ENCODE measurements around the gene MYBPH. TPM values are rescaled to one million over a fixed set of nuclear protein-coding genes. Genes with fewer than 3 reads are reported as not detected.

The MYBPH gene
- total RNA-seq, 2 donors from 2014 or later: not detected

DNA sequence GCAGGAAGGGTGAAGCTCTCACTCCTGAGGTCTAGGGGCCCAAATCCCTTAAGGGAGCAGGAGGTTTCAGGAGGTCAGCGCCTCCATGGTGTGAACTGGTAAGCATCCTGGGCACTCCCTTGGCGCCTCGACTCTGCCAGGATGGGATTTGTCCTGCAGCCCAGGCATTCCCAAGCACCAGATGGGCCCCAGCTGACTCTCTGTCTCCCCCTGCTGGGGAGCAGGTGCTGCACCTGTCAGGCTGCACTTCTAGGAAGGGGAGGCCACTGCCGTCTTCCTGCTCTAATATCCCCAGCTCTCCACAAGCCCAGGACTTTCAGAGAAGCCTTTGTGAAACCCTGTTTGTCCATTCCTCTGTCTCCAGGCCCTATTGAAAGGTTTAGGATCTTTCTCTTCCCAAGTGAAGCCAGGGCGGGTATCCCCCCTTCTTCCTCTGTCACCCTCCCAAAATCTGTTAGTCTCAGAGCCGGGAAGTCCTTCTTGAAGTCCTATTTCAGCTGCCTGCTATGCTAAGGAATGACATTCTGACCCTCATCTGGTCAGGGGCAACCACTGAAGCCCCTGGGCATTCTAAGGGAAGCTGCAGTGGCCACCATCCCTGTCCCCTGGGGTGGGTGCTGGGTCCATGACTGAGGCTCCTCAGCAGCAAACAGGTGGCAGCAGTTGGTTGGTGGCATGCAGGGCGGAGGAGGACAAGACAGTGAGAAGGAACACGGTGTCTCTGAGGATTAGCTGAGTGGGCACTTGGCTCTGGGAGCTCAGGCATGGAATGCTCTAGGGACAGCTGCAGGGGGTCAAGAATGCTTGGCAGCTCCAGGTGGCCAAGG, 3.2 kb downstream of the MYBPH start:
- no peaks in the 10 kb centered on the region for H3K9me3 ChIP-seq (ENCODE audit: control insufficient read depth, low read length, poor library complexity, severe bottlenecking)
- peak in 1 of 3 donors; percentile 27 for DNase-seq
- ATAC-seq: peak; percentile 50
- Mint-ChIP-seq H3K36me3 (ENCODE audit: low read depth) (no peaks in the 10 kb centered on the region), H3K4me3 (no peak overlapping the region), H3K27ac (no peak overlapping the region), H3K27me3 (peaks cover 17% of the 10 kb centered on the region), H3K4me1 (peaks cover 3% of the 10 kb centered on the region)

DNA sequence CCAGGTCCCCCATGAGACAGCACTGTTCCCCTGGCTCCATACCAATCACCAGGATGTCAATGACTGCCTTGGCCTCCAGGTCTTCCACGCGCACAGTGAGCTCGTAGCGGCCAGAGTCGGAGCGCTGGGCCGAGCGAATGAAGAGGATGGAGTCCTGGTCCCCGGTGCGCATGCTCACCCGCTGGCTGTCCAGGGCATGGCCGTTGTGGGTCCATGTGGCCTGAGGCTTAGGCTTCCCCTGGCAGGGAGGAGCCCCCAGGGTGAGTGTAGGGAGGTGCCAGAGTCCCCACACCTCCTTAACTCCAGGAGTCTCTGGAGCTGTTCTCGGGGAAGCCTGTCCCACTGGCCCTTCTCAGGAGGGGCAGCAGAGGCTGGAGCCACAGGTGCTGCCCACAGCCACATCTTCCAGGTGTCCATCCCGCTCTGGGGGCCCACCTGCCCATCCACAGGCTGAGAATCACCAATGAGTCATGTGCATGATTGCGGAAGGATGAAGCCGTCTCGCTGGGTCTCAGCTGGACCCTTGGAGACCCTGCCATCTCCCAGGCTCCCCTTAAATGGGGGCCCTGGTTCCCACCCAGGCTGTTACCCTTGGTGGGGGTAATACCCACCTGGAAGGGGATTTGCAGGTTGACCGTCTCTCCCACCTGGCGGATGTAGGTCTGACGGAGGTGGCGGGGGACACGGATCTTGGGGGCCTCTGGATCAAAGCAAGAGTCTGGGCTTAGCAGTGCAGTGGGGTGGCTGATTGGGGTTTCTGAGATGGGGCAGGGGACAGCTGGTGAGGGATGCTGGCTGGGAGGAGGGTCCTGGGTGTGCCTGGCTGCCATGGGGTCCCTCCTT, 4.1 kb downstream of the MYBPH start:
- H3K4me3 Mint-ChIP-seq: no peak overlapping the region
- H3K36me3 Mint-ChIP-seq (ENCODE audit: low read depth): no peaks in the 10 kb centered on the region
- no peak overlapping the region for H3K27ac Mint-ChIP-seq
- ATAC-seq (no peak), DNase-seq (no peak)
- H3K4me1 Mint-ChIP-seq: peaks cover 5% of the 10 kb centered on the region
- H3K9me3 ChIP-seq (ENCODE audit: control insufficient read depth, low read length, poor library complexity, severe bottlenecking): no peaks in the 10 kb centered on the region
- H3K27me3 Mint-ChIP-seq: peaks cover 15% of the 10 kb centered on the region

DNA sequence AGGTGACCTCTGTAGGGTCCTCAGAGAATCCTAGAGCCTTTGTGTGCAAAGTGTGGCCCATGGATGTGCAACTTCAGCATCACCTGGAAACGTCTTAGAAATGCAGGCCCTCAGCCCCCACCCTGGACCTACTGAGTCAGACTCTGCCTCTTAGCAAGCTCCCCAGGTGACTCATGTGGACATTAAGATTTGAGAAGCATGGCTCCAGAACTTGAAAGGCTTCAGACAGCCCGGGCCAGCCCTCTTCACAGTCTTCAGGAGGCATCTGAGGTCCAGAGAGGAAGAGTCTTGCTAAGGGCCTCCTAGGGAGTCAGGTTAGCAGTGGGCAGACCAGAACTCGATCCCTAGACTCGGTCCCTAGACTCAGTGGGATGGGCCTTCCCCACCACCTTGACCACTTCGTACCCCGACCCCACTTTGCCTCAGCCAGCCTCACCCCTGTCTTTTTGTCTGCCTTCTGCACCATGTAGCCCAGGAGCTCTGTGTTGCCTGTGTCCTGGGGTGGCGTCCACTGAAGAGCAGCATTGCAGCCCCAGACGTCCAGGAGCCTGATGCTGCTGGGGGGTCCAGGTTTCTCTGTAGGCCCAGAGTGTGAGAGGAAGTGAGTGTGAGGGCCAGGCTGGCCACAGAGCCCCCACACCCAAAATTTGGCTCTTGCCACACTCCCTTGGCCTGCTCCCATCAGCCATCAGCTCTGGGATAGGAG, 4.8 kb downstream of the MYBPH start:
- H3K27ac Mint-ChIP-seq: no peak overlapping the region

DNA sequence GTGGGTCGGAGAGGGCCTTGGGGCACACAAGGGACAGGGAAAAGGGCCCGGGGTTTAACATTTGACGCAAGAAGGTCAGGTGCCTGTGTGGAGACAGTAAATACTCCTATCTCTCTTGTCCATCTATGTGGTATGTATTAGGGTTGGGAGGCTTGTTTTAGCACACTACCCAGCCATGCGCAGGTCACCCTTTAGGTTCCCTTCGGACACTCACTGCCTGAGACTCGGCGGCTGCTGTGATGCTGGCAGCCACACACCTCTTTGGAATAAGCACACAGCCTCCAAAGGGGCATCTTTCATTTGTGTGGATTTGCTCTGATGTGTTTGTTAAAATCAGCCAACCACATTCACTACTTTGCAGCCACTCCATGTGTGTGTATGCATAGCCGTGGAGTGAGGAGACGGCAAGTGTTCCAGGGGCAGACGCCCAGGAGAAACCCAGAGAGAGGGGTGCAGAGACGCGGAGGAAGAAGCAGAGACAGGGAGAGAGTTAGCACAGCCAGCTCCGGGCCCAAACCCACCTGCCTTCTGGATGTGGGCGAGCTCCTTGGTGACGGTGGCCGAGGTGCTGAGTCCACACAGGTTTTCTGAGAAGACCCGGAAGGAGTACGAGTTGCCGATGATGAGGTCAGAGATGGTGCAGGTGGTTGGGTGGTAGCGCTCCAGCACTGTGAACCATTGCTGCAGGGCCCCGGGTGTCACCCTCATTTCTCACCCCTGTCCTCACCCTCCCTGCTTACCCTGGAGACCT, 5.7 kb downstream of the MYBPH start:
- Mint-ChIP-seq H3K4me3 (no peak overlapping the region), H3K4me1 (peaks cover 10% of the 10 kb centered on the region), H3K27ac (no peak overlapping the region), H3K27me3 (peaks cover 27% of the 10 kb centered on the region), H3K36me3 (ENCODE audit: low read depth) (no peaks in the 10 kb centered on the region)
- ATAC-seq: no peak
- H3K9me3 ChIP-seq (ENCODE audit: control insufficient read depth, low read length, poor library complexity, severe bottlenecking): no peaks in the 10 kb centered on the region
- DNase-seq: no peak

More for the DNA sequence above, 4.8 kb downstream of the MYBPH start:
- Mint-ChIP-seq H3K27me3 (peaks cover 19% of the 10 kb centered on the region), H3K4me1 (peaks cover 7% of the 10 kb centered on the region), H3K4me3 (no peak overlapping the region), H3K36me3 (ENCODE audit: low read depth) (no peaks in the 10 kb centered on the region)
- ATAC-seq (no peak), DNase-seq (no peak)
- no peaks in the 10 kb centered on the region for H3K9me3 ChIP-seq (ENCODE audit: control insufficient read depth, low read length, poor library complexity, severe bottlenecking)

DNA sequence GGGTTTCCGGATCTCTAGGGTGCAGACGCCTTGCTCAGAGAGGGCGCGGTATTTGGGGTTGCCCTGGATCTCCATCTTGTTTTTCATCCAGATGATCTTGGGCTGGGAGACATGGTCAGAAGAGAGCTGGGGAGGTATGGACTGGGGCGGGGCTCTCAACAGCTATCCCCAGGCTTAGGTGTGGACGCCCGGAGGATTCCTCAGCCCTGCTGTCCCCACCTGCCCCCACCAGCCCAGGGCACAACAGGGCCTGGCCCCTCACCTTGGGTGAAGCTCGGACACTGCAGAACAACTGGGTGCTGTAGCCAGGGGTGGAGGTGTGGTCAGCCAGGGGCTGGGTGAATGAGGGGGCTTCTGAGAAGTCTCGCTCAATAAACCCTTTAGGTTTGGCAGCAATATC, 6.6 kb downstream of the MYBPH start:
- Mint-ChIP-seq H3K4me3 (no peak overlapping the region), H3K27me3 (peaks cover 35% of the 10 kb centered on the region), H3K27ac (no peak overlapping the region), H3K4me1 (peaks cover 14% of the 10 kb centered on the region), H3K36me3 (ENCODE audit: low read depth) (peaks cover 4% of the 10 kb centered on the region)
- no peaks in the 10 kb centered on the region for H3K9me3 ChIP-seq (ENCODE audit: control insufficient read depth, low read length, poor library complexity, severe bottlenecking)
- DNase-seq: no peak
- ATAC-seq: no peak

DNA sequence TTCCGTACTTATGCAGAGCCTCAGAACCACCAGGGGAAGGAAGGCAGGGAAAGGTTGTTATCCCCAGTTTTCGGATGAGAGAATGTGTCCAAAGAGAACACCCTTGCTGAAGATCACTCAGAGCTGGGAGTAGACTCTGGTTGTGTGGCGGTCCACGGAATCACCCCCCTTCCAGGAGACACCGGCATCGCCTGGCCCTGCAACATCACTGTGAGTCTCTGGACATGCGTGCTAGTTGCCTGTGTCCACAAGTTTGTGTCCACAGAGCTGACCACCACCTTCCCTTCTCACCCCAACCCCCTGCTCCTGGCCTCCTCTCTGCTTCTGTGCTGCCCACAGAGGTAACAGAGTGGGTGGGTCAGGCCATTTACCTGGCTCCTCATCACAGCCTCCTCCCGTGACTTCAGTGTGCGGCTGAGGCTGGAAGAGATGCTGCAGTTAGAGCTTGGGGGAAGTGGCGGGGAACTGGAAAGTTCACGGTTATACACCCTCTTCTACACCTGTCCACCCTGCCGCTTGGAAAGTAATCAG, 7.3 kb downstream of the MYBPH start:
- peaks cover 14% of the 10 kb centered on the region for H3K4me1 Mint-ChIP-seq
- H3K27ac Mint-ChIP-seq: no peak overlapping the region
- DNase-seq (no peak), ATAC-seq (no peak)
- H3K36me3 Mint-ChIP-seq (ENCODE audit: low read depth): peaks cover 4% of the 10 kb centered on the region
- peaks cover 42% of the 10 kb centered on the region for H3K27me3 Mint-ChIP-seq
- H3K9me3 ChIP-seq (ENCODE audit: control insufficient read depth, low read length, poor library complexity, severe bottlenecking): no peaks in the 10 kb centered on the region
- H3K4me3 Mint-ChIP-seq: no peak overlapping the region

DNA sequence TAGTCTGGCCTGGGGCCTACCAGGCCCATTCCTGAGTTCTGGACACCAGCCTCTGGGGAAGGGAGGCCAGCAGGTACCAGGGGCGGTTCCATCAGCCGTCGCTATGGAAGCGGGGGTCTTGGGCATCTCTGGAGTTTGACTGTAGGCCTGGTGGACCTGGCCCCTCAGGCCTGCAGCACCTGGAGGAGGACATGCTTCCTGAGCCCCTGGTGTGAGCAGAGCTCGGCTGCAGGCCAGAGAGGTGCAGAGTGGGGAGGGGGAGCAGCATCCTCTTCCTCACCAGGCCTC, 7.8 kb downstream of the MYBPH start:
- Mint-ChIP-seq H3K27ac (no peak overlapping the region), H3K27me3 (peaks cover 46% of the 10 kb centered on the region), H3K4me1 (peaks cover 14% of the 10 kb centered on the region), H3K4me3 (no peak overlapping the region), H3K36me3 (ENCODE audit: low read depth) (peaks cover 4% of the 10 kb centered on the region)
- ATAC-seq (no peak), DNase-seq (no peak)
- no peaks in the 10 kb centered on the region for H3K9me3 ChIP-seq (ENCODE audit: control insufficient read depth, low read length, poor library complexity, severe bottlenecking)

DNA sequence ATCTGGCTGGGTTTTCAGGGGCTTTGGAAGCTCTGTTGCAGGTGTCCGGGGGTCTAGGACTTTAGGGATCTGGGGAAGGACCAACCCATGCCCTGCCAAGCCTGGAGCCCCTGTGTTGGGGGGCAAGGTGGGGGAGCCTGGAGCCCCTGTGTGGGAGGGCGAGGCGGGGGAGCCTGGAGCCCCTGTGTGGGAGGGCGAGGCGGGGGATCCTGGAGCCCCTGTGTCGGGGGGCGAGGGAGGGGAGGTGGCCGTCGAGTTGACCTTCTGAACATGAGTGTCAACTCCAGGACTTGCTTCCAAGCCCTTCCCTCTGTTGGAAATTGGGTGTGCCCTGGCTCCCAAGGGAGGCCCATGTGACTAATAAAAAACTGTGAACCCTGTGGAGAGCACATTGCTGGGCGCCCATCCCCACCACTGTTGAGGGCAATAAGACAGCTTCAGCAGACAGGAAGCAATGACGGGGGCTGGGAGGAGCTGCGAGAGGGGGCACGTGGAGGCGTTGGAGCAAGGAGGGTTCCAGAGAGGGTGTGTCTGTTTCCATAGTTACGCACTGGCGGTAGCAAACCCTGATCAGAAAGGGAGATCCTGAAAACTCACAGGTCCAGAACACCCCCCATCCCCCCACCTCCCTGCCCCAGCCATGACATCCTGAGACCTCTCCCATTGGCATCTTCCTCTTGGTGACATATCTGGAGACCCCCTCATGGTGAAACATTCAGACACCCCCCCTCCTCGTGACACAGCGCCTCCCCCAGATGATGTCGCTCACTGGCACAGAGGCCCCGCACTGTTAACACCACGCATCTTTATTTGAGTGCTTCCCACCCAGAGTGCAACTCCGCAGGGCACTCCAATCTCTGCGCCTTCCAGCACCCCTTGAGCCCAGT, 8.4 kb downstream of the MYBPH start:
- H3K9me3 ChIP-seq (ENCODE audit: control insufficient read depth, low read length, poor library complexity, severe bottlenecking): no peaks in the 10 kb centered on the region
- H3K27ac Mint-ChIP-seq: no peak overlapping the region
- H3K36me3 Mint-ChIP-seq (ENCODE audit: low read depth): peaks cover 4% of the 10 kb centered on the region
- H3K4me1 Mint-ChIP-seq: peaks cover 14% of the 10 kb centered on the region
- peaks cover 52% of the 10 kb centered on the region for H3K27me3 Mint-ChIP-seq
- ATAC-seq (no peak), DNase-seq (no peak)
- no peak overlapping the region for H3K4me3 Mint-ChIP-seq

DNA sequence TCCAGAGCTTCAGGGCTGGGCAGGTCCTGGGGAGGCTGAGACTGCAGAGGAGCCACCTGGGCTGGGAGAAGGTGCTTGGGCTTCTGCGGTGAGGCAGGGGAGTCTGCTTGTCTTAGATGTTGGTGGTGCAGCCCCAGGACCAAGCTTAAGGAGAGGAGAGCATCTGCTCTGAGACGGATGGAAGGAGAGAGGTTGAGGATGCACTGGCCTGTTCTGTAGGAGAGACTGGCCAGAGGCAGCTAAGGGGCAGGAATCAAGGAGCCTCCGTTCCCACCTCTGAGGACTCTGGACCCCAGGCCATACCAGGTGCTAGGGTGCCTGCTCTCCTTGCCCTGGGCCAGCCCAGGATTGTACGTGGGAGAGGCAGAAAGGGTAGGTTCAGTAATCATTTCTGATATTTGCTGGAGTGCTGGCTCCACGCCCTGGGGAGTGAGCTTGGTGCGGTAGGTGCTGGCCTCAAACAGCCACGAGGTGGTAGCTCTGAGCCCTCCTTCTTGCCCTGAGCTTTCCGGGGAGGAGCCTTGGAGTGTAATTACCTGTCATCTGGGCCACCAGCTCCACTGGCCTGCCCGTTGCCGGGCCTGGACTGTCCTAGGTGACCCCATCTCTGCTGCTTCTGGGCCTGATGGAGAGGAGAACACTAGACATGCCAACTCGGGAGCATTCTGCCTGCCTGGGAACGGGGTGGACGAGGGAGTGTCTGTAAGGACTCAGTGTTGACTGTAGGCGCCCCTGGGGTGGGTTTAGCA, 9.3 kb downstream of the MYBPH start:
- H3K4me1 Mint-ChIP-seq: peaks cover 14% of the 10 kb centered on the region
- DNase-seq (no peak), ATAC-seq (peak; percentile 45)
- no peaks in the 10 kb centered on the region for H3K9me3 ChIP-seq (ENCODE audit: control insufficient read depth, low read length, poor library complexity, severe bottlenecking)
- peaks cover 4% of the 10 kb centered on the region for H3K36me3 Mint-ChIP-seq (ENCODE audit: low read depth)
- no peak overlapping the region for H3K27ac Mint-ChIP-seq
- H3K27me3 Mint-ChIP-seq: peaks cover 52% of the 10 kb centered on the region
- H3K4me3 Mint-ChIP-seq: no peak overlapping the region

DNA sequence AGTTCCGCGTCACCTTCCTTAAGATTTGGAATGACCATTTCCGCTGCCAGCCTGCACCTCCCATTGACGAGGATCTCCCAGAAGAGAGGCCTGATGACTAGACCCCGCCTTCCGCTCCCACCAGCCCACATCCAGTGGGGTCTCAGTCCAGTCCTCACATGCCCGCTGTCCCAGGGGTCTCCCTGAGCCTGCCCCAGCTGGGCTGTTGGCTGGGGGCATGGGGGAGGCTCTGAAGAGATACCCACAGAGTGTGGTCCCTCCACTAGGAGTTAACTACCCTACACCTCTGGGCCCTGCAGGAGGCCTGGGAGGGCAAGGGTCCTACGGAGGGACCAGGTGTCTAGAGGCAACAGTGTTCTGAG, 9.8 kb downstream of the MYBPH start:
- ATAC-seq (no peak), DNase-seq (no peak)
- Mint-ChIP-seq H3K27me3 (peaks cover 57% of the 10 kb centered on the region), H3K36me3 (ENCODE audit: low read depth) (peaks cover 4% of the 10 kb centered on the region), H3K27ac (no peak overlapping the region), H3K4me3 (no peak overlapping the region), H3K4me1 (peaks cover 14% of the 10 kb centered on the region)
- H3K9me3 ChIP-seq (ENCODE audit: control insufficient read depth, low read length, poor library complexity, severe bottlenecking): no peaks in the 10 kb centered on the region

DNA sequence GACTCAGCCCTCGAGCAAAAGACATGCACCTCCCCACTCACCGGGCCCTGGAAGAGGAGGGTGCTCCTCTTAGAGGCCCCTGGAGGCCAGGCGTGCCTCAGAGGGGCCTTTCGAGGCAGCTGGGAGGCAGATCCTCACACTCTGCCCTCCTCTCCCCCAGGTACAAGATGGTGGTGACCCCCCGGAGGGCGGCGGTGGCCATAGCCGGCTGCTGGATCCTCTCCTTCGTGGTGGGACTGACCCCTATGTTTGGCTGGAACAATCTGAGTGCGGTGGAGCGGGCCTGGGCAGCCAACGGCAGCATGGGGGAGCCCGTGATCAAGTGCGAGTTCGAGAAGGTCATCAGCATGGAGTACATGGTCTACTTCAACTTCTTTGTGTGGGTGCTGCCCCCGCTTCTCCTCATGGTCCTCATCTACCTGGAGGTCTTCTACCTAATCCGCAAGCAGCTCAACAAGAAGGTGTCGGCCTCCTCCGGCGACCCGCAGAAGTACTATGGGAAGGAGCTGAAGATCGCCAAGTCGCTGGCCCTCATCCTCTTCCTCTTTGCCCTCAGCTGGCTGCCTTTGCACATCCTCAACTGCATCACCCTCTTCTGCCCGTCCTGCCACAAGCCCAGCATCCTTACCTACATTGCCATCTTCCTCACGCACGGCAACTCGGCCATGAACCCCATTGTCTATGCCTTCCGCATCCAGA, 10.4 kb downstream of the MYBPH start:
- DNase-seq (no peak), ATAC-seq (no peak)
- peaks cover 58% of the 10 kb centered on the region for H3K27me3 Mint-ChIP-seq
- H3K4me1 Mint-ChIP-seq: peaks cover 14% of the 10 kb centered on the region
- H3K27ac Mint-ChIP-seq: no peak overlapping the region
- no peak overlapping the region for H3K4me3 Mint-ChIP-seq
- peaks cover 4% of the 10 kb centered on the region for H3K36me3 Mint-ChIP-seq (ENCODE audit: low read depth)
- no peaks in the 10 kb centered on the region for H3K9me3 ChIP-seq (ENCODE audit: control insufficient read depth, low read length, poor library complexity, severe bottlenecking)
